IPS-20b (cell line): ENCODE results near the gene ZNF512B.
A peak's percentile ranks its signal among the peaks of the same experiment; 100 is the strongest.

Experiments used
- H3K27ac ChIP-seq: one replicate; pipeline ENCODE4 v1.5.1; 2013; ENCODE audit warnings: low read length
- H3K27me3 ChIP-seq: 2 replicates; pipeline ENCODE4 v1.6.1; 2013; ENCODE audit warnings: mild to moderate bottlenecking, low read length, inconsistent platforms; ENCODE audit not compliant: insufficient read depth
- H3K36me3 ChIP-seq: 2 replicates; pipeline ENCODE4 v1.6.1; 2013; ENCODE audit warnings: low read depth, mild to moderate bottlenecking, inconsistent platforms, low read length, moderate library complexity; ENCODE audit not compliant: insufficient read depth
- H3K4me1 ChIP-seq: 2 replicates; pipeline ENCODE4 v1.6.1; 2013; ENCODE audit warnings: mild to moderate bottlenecking, control low read depth, inconsistent platforms, low read length, moderate library complexity; ENCODE audit not compliant: insufficient read depth
- H3K4me3 ChIP-seq: 2 replicates; pipeline ENCODE4 v1.5.1; 2013; ENCODE audit warnings: mild to moderate bottlenecking, low read length, inconsistent platforms
- H3K9ac ChIP-seq: 2 replicates; pipeline ENCODE4 v1.6.1; 2013; ENCODE audit warnings: low read depth, mild to moderate bottlenecking, inconsistent platforms, low read length, moderate library complexity
- H3K9me3 ChIP-seq: 2 replicates; pipeline ENCODE4 v1.6.1; 2013; ENCODE audit warnings: mild to moderate bottlenecking, low read depth, low read length, inconsistent platforms; ENCODE audit not compliant: insufficient read depth

ZNF512B gene

GRCh38 chr20:64001607-64002011, 31.9 kb upstream of the ZNF512B start:
- no peaks in the 10 kb centered on the region for H3K27me3 ChIP-seq
- H3K9me3 ChIP-seq = no peaks in the 10 kb centered on the region
- H3K4me3 ChIP-seq = no peak overlapping the region
- H3K4me1 ChIP-seq = no peaks in the 10 kb centered on the region
- no peak overlapping the region for H3K27ac ChIP-seq
- peaks cover 84% of the 10 kb centered on the region for H3K36me3 ChIP-seq
- H3K9ac ChIP-seq = no peak overlapping the region

- H3K9ac ChIP-seq = no peak overlapping the region
- no peaks in the 10 kb centered on the region for H3K27me3 ChIP-seq
- no peaks in the 10 kb centered on the region for H3K9me3 ChIP-seq
- no peaks in the 10 kb centered on the region for H3K4me1 ChIP-seq
- no peak overlapping the region for H3K4me3 ChIP-seq
- H3K27ac ChIP-seq = no peak overlapping the region
- H3K36me3 ChIP-seq = peaks cover 85% of the 10 kb centered on the region
These were observed 31.2 kb upstream of the ZNF512B start for GRCh38 chr20:64000906-64001305.

GRCh38 chr20:63982937-63983336, 13.2 kb upstream of the ZNF512B start:
- H3K4me3 ChIP-seq = no peak overlapping the region
- peaks cover 13% of the 10 kb centered on the region for H3K27me3 ChIP-seq
- H3K9ac ChIP-seq = no peak overlapping the region
- H3K27ac ChIP-seq = no peak overlapping the region
- H3K4me1 ChIP-seq = peaks cover 9% of the 10 kb centered on the region
- no peaks in the 10 kb centered on the region for H3K9me3 ChIP-seq
- H3K36me3 ChIP-seq = peaks cover 44% of the 10 kb centered on the region

- peak within 1 kb of the TSS; percentile 82; the same call in 1 of the 2 replicates for H3K9ac ChIP-seq
- H3K27ac ChIP-seq = peak within 1 kb of the TSS; percentile 22
- peaks cover 9% of the 10 kb centered on the region for H3K4me1 ChIP-seq
- H3K4me3 ChIP-seq = peak within 1 kb of the TSS; percentile 98
- no peaks in the 10 kb centered on the region for H3K9me3 ChIP-seq
- peaks cover 28% of the 10 kb centered on the region for H3K36me3 ChIP-seq
- peaks cover 14% of the 10 kb centered on the region for H3K27me3 ChIP-seq
These were observed 11.3 kb upstream of the ZNF512B start, which contains the start of gene PRPF6 for GRCh38 chr20:63980806-63981728. Gene PRPF6 (plus strand): TSS chr20:63981132. CDS start chr20:63981246, 114 bp downstream.

GRCh38 chr20:63980317-63980805, 10.6 kb upstream of the ZNF512B start:
- H3K36me3 ChIP-seq = peaks cover 21% of the 10 kb centered on the region
- peak overlapping the region; percentile 98 for H3K4me3 ChIP-seq
- peaks cover 14% of the 10 kb centered on the region for H3K27me3 ChIP-seq
- no peak overlapping the region for H3K27ac ChIP-seq
- H3K9me3 ChIP-seq = no peaks in the 10 kb centered on the region
- H3K4me1 ChIP-seq = peaks cover 9% of the 10 kb centered on the region
- H3K9ac ChIP-seq = no peak overlapping the region

- H3K4me1 ChIP-seq = peaks cover 9% of the 10 kb centered on the region
- no peak within 1 kb of the TSS for H3K27ac ChIP-seq
- peak within 1 kb of the TSS; percentile 54; the same call in 1 of the 2 replicates for H3K9ac ChIP-seq
- peaks cover 14% of the 10 kb centered on the region for H3K27me3 ChIP-seq
- H3K36me3 ChIP-seq = peaks cover 15% of the 10 kb centered on the region
- H3K4me3 ChIP-seq = peak within 1 kb of the TSS; percentile 98
- H3K9me3 ChIP-seq = no peaks in the 10 kb centered on the region
These were observed 10.0 kb upstream of the ZNF512B start, which contains the start of gene SAMD10 for GRCh38 chr20:63979557-63980316. Gene SAMD10 (minus strand): TSS chr20:63979642. CDS start chr20:63979467, 175 bp downstream.

GRCh38 chr20:63979229-63979556, 9.5 kb upstream of the ZNF512B start:
- Histone ChIP-seq H3K36me3 (peaks cover 10% of the 10 kb centered on the region; the same call in 1 of the 2 replicates), H3K27me3 (peaks cover 14% of the 10 kb centered on the region), H3K4me1 (peaks cover 9% of the 10 kb centered on the region), H3K9ac (peak overlapping the region; percentile 54; the same call in 1 of the 2 replicates), H3K27ac (no peak overlapping the region), H3K9me3 (no peaks in the 10 kb centered on the region), H3K4me3 (peak overlapping the region; percentile 81; the same call in 1 of the 2 replicates)

- Histone ChIP-seq H3K36me3 (peaks cover 4% of the 10 kb centered on the region; the same call in 1 of the 2 replicates), H3K4me1 (peaks cover 9% of the 10 kb centered on the region), H3K9ac (peak overlapping the region; percentile 54; the same call in 1 of the 2 replicates), H3K9me3 (no peaks in the 10 kb centered on the region), H3K4me3 (peak overlapping the region; percentile 81), H3K27ac (no peak overlapping the region), H3K27me3 (peaks cover 14% of the 10 kb centered on the region)
These were observed 8.8 kb upstream of the ZNF512B start for GRCh38 chr20:63978319-63979228.

- peak overlapping the region; percentile 81; the same call in 1 of the 2 replicates for H3K4me3 ChIP-seq
- no peak overlapping the region for H3K27ac ChIP-seq
- H3K4me1 ChIP-seq = peaks cover 9% of the 10 kb centered on the region
- H3K9ac ChIP-seq = no peak overlapping the region
- H3K27me3 ChIP-seq = peaks cover 20% of the 10 kb centered on the region
- H3K9me3 ChIP-seq = no peaks in the 10 kb centered on the region
- H3K36me3 ChIP-seq = no peaks in the 10 kb centered on the region; the same call in 1 of the 2 replicates
These were observed 8.1 kb upstream of the ZNF512B start for GRCh38 chr20:63977739-63978276.

- Histone ChIP-seq H3K4me1 (peaks cover 9% of the 10 kb centered on the region), H3K4me3 (no peak overlapping the region), H3K27ac (no peak overlapping the region), H3K27me3 (peaks cover 24% of the 10 kb centered on the region), H3K36me3 (no peaks in the 10 kb centered on the region), H3K9me3 (no peaks in the 10 kb centered on the region), H3K9ac (no peak overlapping the region)
These were observed 7.4 kb upstream of the ZNF512B start for GRCh38 chr20:63976980-63977738.
